Transverse colon (tissue), 4 donors: ENCODE measurements around the gene ADIPOQ. TPM values are rescaled to one million over a fixed set of nuclear protein-coding genes. Genes with fewer than 3 reads are reported as not detected.
"Not testable (repeated sequence)": the region's sequence is repeated elsewhere in the genome, so short reads cannot be mapped to it uniquely, and the experiment has no call there.

ENCODE experiments used
- DNase-seq: peaks from one replicate; pipeline ENCODE4 v3.0.0-alpha.2; 2019
- H3K27ac ChIP-seq, 4 donors: fragments of 200-600 bp; sonication (generic); 2 replicates each; pipeline ENCODE4 v1.5.1; 2016 to 2018; ENCODE audit warnings: inconsistent platforms in 4 of 4
- H3K27me3 ChIP-seq: fragments of 200-600 bp; sonication (generic); 2 replicates; pipeline ENCODE4 v1.5.1; 2017; ENCODE audit warnings: inconsistent platforms
- H3K36me3 ChIP-seq, 4 donors: fragments of 200-600 bp; sonication (generic); 2 replicates each; pipeline ENCODE4 v1.5.1; 2017 to 2019; ENCODE audit warnings: inconsistent platforms in 4 of 4
- H3K4me1 ChIP-seq, 4 donors: fragments of 200-600 bp; sonication (generic); 2 replicates each; pipeline ENCODE4 v1.5.1; 2017 to 2020; ENCODE audit warnings: inconsistent platforms in 4 of 4
- H3K4me3 ChIP-seq, 4 donors: fragments of 200-600 bp; sonication (generic); 1 replicate in 1 of 4; 2 replicates in 3 of 4; pipeline versions ENCODE4 v1.5.1 to v1.6.1; 2017 to 2019; ENCODE audit warnings: inconsistent platforms in 4 of 4
- H3K9me3 ChIP-seq, 2 donors: fragments of 200-600 bp; sonication (generic); 2 replicates each; pipeline ENCODE4 v1.5.1; 2017 to 2019; ENCODE audit warnings: inconsistent platforms in 2 of 2
- EP300 ChIP-seq: sonication (generic); formaldehyde crosslinking; IDR thresholded peaks from one replicate; pipeline ENCODE4 v1.6.1; 2017; ENCODE audit warnings: antibody characterized with exemption, low read depth
- POLR2A ChIP-seq: fragments of 450-650 bp; IDR thresholded peaks from one replicate; pipeline ENCODE4 v1.6.1; 2016; ENCODE audit warnings: antibody characterized with exemption, mild to moderate bottlenecking, moderate library complexity
- POLR2AphosphoS5 ChIP-seq, 3 donors: sonication (generic); formaldehyde crosslinking; IDR thresholded peaks; one replicate each; pipeline ENCODE4 v1.6.1; 2016; ENCODE audit warnings: antibody characterized with exemption in 3 of 3
- WGBS, 2 donors: methylation state at CpG; one replicate each; pipeline ENCODE4 v1.1.5; 2018; ENCODE audit warnings: low coverage in 1 of 2; 5-methylcytosine and 5-hydroxymethylcytosine counted together
- in situ Hi-C, 4 donors: fragments of 200-750 bp; cut with MboI; loops; one replicate each; pipeline versions ENCODE4 v1.15.0 to v1.15.1; 2017; ENCODE audit warnings: low sequenced_read_pairs in 3 of 4, low pct_ligation_motif_present in 1 of 4, low pct_unique_long_range_greater_than_20kb in 1 of 4
- intact Hi-C: fragments of 100-400 bp; cut with DNase I; formaldehyde crosslinking; loops from one replicate; pipeline ENCODE4 v1.15.1; 2023; ENCODE audit warnings: low total_unique reads
- total RNA-seq, 4 donors: library from RNA; depleted of rRNA; stranded (reverse); fragments of >200 nt; gene quantifications; one replicate each; pipeline ENCODE4 v1.1.0, GENCODE V29; 2016
- TF ChIP-seq, protein P1 (sequence below), 5 experiments: fragments of 200-600 bp in 3 of 5; fragments of 450-650 bp in 2 of 5; sonication (generic) in 3 of 5; IDR thresholded peaks; 1 replicate in 2 of 5; 2 replicates in 3 of 5; pipeline ENCODE4 v1.5.1; 2016 to 2017; ENCODE audit warnings: antibody characterized with exemption in 5 of 5, inconsistent platforms in 3 of 5, mild to moderate bottlenecking in 2 of 5, moderate library complexity in 1 of 5

ADIPOQ gene
- total RNA-seq, 4 donors from 2014 or later = 4.6 to 11.7 (median 7.5) TPM; not detected in 1

DNA sequence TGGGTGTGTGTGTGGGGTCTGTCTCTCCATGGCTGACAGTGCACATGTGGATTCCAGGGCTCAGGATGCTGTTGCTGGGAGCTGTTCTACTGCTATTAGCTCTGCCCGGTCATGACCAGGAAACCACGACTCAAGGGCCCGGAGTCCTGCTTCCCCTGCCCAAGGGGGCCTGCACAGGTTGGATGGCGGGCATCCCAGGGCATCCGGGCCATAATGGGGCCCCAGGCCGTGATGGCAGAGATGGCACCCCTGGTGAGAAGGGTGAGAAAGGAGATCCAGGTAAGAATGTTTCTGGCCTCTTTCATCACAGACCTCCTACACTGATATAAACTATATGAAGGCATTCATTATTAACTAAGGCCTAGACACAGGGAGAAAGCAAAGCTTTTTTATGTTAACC is 10.5 kb downstream of the ADIPOQ start:
- no peak overlapping the region for H3K27ac ChIP-seq
- H3K9me3 ChIP-seq = no peaks in the 10 kb centered on the region
- in situ Hi-C loops = no loop called here
- H3K27me3 ChIP-seq = peaks cover 3% of the 10 kb centered on the region
- H3K4me3 ChIP-seq = no peak overlapping the region
- no peaks in the 10 kb centered on the region for H3K4me1 ChIP-seq
- WGBS, 2 donors = 85% methylated on average over 5 of the region's 6 CpGs; no CpG with 5 or more reads in 1 of the 2 donors
- H3K36me3 ChIP-seq = no peaks in the 10 kb centered on the region
- no peak for DNase-seq
- TF ChIP-seq POLR2A (no peak), POLR2AphosphoS5 (IDR thresholded peaks at IDR 0.05) (no peak), EP300 (no peak)
- TF ChIP-seq, protein P1, sequence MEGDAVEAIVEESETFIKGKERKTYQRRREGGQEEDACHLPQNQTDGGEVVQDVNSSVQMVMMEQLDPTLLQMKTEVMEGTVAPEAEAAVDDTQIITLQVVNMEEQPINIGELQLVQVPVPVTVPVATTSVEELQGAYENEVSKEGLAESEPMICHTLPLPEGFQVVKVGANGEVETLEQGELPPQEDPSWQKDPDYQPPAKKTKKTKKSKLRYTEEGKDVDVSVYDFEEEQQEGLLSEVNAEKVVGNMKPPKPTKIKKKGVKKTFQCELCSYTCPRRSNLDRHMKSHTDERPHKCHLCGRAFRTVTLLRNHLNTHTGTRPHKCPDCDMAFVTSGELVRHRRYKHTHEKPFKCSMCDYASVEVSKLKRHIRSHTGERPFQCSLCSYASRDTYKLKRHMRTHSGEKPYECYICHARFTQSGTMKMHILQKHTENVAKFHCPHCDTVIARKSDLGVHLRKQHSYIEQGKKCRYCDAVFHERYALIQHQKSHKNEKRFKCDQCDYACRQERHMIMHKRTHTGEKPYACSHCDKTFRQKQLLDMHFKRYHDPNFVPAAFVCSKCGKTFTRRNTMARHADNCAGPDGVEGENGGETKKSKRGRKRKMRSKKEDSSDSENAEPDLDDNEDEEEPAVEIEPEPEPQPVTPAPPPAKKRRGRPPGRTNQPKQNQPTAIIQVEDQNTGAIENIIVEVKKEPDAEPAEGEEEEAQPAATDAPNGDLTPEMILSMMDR (IDR thresholded peaks at IDR 0.05) = no peak
- intact Hi-C loops = no loop called here

- Histone ChIP-seq H3K4me3 (no peak overlapping the region), H3K4me1 (no peaks in the 10 kb centered on the region), H3K36me3 (no peaks in the 10 kb centered on the region), H3K27me3 (no peaks in the 10 kb centered on the region), H3K27ac (no peak overlapping the region), H3K9me3 (peaks cover 0 to 3% of the 10 kb centered on the region in 2 donors)
- intact Hi-C loops = no loop called here
- TF ChIP-seq POLR2A (no peak), EP300 (no peak), POLR2AphosphoS5 (IDR thresholded peaks at IDR 0.05) (no peak)
- TF ChIP-seq, protein P1 (IDR thresholded peaks at IDR 0.05) = no peak
- no peak for DNase-seq
- WGBS, 2 donors = 94% methylated on average over 8 of the region's 8 CpGs; no CpG with 5 or more reads in 1 of the 2 donors
- in situ Hi-C loops = no loop called here
Measured at GRCh38 chr3:186854146-186854545, 11.6 kb downstream of the ADIPOQ start.

- no peaks in the 10 kb centered on the region for H3K36me3 ChIP-seq
- no peak for DNase-seq
- TF ChIP-seq, protein P1 (IDR thresholded peaks at IDR 0.05) = no peak
- TF ChIP-seq POLR2AphosphoS5 (IDR thresholded peaks at IDR 0.05) (no peak), EP300 (no peak), POLR2A (no peak)
- no peak overlapping the region for H3K27ac ChIP-seq
- 0% methylated on average over 1 of the region's 1 CpG; no CpG with 5 or more reads in 1 of the 2 donors for WGBS, 2 donors
- intact Hi-C loops = no loop called here
- H3K27me3 ChIP-seq = no peaks in the 10 kb centered on the region
- in situ Hi-C loops = no loop called here
- H3K4me1 ChIP-seq = no peaks in the 10 kb centered on the region
- peaks cover 0 to 6% of the 10 kb centered on the region in 2 donors for H3K9me3 ChIP-seq
- H3K4me3 ChIP-seq = no peak overlapping the region
Measured at GRCh38 chr3:186854954-186855353, 12.4 kb downstream of the ADIPOQ start.

DNA sequence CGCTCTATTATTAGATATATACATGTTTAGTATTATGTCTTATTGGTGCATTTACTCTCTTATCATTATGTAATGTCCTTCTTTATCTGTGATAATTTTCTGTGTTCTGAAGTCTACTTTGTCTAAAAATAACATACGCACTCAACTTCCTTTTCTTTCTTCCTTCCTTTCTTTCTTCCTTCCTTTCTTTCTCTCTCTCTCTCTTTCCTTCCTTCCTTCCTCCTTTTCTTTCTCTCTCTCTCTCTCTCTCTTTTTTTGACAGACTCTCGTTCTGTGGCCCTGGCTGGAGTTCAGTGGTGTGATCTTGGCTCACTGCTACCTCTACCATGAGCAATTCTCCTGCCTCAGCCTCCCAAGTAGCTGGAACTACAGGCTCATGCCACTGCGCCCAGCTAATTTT is 15.2 kb downstream of the ADIPOQ start:
- 88 to 100% methylated on average over 1 to 4 of the region's 4 CpGs for WGBS, 2 donors
- Histone ChIP-seq H3K36me3 (no peaks in the 10 kb centered on the region), H3K4me3 (no peak overlapping the region), H3K27ac (no peak overlapping the region), H3K9me3 (peaks cover 0 to 6% of the 10 kb centered on the region in 2 donors), H3K4me1 (no peaks in the 10 kb centered on the region), H3K27me3 (no peaks in the 10 kb centered on the region)
- DNase-seq = no peak
- intact Hi-C loops = no loop called here
- no peak for TF ChIP-seq POLR2A
- no peak for TF ChIP-seq POLR2AphosphoS5 (IDR thresholded peaks at IDR 0.05)
- TF ChIP-seq, protein P1 (IDR thresholded peaks at IDR 0.05) = no peak
- TF ChIP-seq EP300 = no peak
- in situ Hi-C loops = no loop called here

DNA sequence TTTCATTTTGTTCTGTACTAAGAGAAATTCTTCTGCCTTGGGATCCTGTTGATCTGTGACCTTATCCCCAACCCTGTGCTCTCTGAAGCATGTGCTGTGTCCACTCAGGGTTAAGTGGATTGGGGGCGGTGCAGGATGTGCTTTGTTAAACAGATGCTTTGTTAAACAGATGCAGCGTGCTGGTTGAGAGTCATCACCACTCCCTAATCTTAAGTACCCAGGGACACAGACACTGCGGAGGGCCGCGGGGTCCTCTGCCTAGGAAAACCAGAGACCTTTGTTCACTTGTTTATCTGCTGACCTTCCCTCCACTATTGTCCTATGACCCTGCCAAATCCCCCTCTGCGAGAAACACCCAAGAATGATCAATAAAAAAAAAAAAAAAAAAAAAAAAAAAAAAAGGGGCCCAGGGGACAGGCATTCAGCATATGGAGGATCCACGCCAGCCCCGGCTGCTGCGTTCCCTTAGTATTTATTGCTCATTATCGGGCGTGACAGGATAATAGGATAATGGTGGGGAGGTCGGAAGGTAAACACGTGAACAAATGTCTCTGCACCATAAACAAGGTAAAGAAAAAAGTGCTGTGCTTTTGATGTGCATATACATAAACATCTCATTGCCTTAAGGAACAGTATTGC is 22.8 kb downstream of the ADIPOQ start:
- H3K36me3 ChIP-seq, in situ Hi-C loops, intact Hi-C loops, H3K27me3 ChIP-seq, H3K27ac ChIP-seq, H3K4me3 ChIP-seq, DNase-seq, H3K9me3 ChIP-seq, H3K4me1 ChIP-seq: not testable (repeated sequence)
- no CpG with 5 or more reads among the region's 13 CpGs for WGBS, 2 donors

- H3K9me3 ChIP-seq, intact Hi-C loops, H3K4me3 ChIP-seq, H3K27me3 ChIP-seq, H3K4me1 ChIP-seq, DNase-seq, H3K36me3 ChIP-seq, H3K27ac ChIP-seq, in situ Hi-C loops: not testable (repeated sequence)
- WGBS, 2 donors = no CpG with 5 or more reads among the region's 5 CpGs
Measured at GRCh38 chr3:186866095-186866494, 23.6 kb downstream of the ADIPOQ start.
